ENCODE results near the gene PLLP. TPM values are rescaled to one million over a fixed set of nuclear protein-coding genes. Genes with fewer than 3 reads are reported as not detected.

PLLP gene
- total RNA-seq, 2 experiments from 2014 or later: 0.22 TPM; not detected in 1

DNA sequence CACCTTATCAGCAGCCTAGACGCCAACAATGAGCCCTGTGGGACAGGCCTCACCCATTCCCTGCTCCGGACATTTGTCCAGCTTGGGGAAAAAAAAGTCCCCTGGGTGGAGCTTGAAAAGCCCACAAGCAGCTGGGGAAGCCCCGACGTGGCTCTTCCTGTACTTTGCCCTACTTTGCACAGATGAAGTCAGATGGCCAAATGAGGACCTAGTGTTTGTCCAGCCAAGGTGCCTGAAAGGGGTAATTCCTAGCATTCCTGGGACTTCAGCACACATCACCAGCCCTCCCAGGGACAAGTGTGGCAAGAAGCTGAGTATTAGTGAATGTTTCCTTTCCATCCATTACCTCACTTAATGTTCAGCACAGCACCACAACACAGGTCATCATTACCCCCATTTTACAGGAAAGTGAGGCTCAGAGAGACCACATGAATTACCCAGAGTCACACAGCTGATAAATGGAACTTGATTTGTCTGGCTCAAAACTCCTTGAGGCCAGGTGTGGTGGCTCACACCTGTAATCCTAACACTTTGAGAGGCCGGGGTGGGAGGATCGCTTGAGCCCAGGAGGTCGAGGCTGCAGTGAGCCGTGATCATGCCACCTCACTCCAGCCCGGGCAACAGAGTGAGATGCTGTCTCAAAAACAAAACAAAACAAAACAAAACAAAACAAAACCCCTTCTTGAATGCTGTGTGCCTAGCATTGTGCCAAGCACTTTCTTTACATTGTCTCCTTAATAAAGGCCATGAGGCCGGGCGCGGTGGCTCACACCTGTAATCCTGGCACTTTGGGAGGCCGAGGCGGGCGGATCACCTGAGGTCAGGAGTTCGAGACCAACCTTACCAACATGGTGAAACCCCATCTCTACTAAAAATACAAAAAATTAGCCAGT, 19.9 kb upstream of the PLLP start:
- H2AFZ ChIP-seq (ENCODE audit: low read length): no peak overlapping the region
- POLR2A ChIA-PET: interaction anchor here (0.6 to 1.1 kb wide), 2 partner anchors 10 to 74 kb away, joined by 3 read pairs; no protein-coding TSS in a partner anchor
- intact Hi-C loops (cut with micrococcal nuclease; ENCODE audit: unreplicated experiment): no loop called here

DNA sequence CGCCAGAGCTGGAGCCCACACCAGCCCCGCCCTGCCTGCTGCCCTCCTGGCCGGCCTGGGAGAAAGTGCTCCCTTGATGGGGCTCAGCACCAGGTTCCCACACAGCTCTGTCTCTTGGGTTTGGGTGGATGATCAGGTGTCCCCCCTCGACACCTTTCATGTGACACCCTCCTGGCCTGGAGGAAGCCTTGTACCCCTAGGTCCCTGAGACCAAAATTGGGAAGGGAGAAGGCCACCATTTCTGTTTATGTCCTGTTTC, 19.4 kb upstream of the PLLP start:
- DNase-seq (ENCODE audit: low spot score): no peak
- Histone ChIP-seq H2AFZ (ENCODE audit: low read length) (no peak overlapping the region), H3K79me2 (ENCODE audit: insufficient read depth, low read depth, low read length) (no peaks in the 10 kb centered on the region), H4K20me1 (ENCODE audit: insufficient read depth, low read length) (no peaks in the 10 kb centered on the region), H3K9me3 (ENCODE audit: low read length) (no peaks in the 10 kb centered on the region), H3K9me2 (ENCODE audit: insufficient read depth, low read length) (no peaks in the 10 kb centered on the region), H3K27ac (ENCODE audit: low read depth, low read length, poor library complexity, severe bottlenecking) (no peak overlapping the region), H3K4me2 (ENCODE audit: low read length) (no peak overlapping the region), H3K4me1 (ENCODE audit: insufficient read depth, low read length, poor library complexity, severe bottlenecking) (peaks cover 9% of the 10 kb centered on the region), H3K4me3 (ENCODE audit: low read depth, low read length, poor library complexity, severe bottlenecking) (no peak overlapping the region), H3K36me3 (ENCODE audit: insufficient read depth, low read length) (no peaks in the 10 kb centered on the region)
- intact Hi-C loops (cut with micrococcal nuclease; ENCODE audit: unreplicated experiment): no loop called here
- POLR2A ChIA-PET: interaction anchor here (1.1 kb wide), 1 partner anchor 10 kb away, joined by 3 read pairs; no protein-coding TSS in a partner anchor
- BruUV-seq (replicated peaks): no TSS peak
- no peak for TF ChIP-seq CTCF (conservative IDR thresholded peaks at IDR 0.05; ENCODE audit: low read length)
- TF ChIP-seq EZH2phosphoT487 (IDR thresholded peaks at IDR 0.05; ENCODE audit: borderline replicate concordance, low read depth, low read length): no peak
- CTCF ChIA-PET (ENCODE audit: unreplicated experiment): no interaction called here

More for the DNA sequence above, 19.9 kb upstream of the PLLP start:
- Histone ChIP-seq H3K4me3 (ENCODE audit: low read depth, low read length, poor library complexity, severe bottlenecking) (no peak overlapping the region), H3K79me2 (ENCODE audit: insufficient read depth, low read depth, low read length) (no peaks in the 10 kb centered on the region), H3K4me2 (ENCODE audit: low read length) (no peak overlapping the region), H3K9me3 (ENCODE audit: low read length) (no peaks in the 10 kb centered on the region), H4K20me1 (ENCODE audit: insufficient read depth, low read length) (no peaks in the 10 kb centered on the region), H3K4me1 (ENCODE audit: insufficient read depth, low read length, poor library complexity, severe bottlenecking) (peaks cover 3% of the 10 kb centered on the region), H3K27ac (ENCODE audit: low read depth, low read length, poor library complexity, severe bottlenecking) (no peak overlapping the region), H3K36me3 (ENCODE audit: insufficient read depth, low read length) (no peaks in the 10 kb centered on the region), H3K9me2 (ENCODE audit: insufficient read depth, low read length) (no peaks in the 10 kb centered on the region)
- TF ChIP-seq CTCF (conservative IDR thresholded peaks at IDR 0.05; ENCODE audit: low read length) (no peak), EZH2phosphoT487 (IDR thresholded peaks at IDR 0.05; ENCODE audit: borderline replicate concordance, low read depth, low read length) (no peak)
- CTCF ChIA-PET (ENCODE audit: unreplicated experiment): no interaction called here
- DNase-seq (ENCODE audit: low spot score): no peak
- no TSS peak for BruUV-seq (replicated peaks)

Measured in OCI-LY7 (cell line).